GM18870 (cell line): ENCODE data around the gene SCN2B.

Source experiments
- ATAC-seq: cut with Tn5 transposase; IDR thresholded peaks from one replicate; pipeline ENCODE4 v1.9.1; 2021; ENCODE audit warnings: moderate library complexity; ENCODE audit not compliant: unreplicated experiment

Gene SCN2B

GRCh38 chr11:118135796-118136165 is 40.7 kb downstream of the SCN2B start:
- ATAC-seq = no peak

DNA sequence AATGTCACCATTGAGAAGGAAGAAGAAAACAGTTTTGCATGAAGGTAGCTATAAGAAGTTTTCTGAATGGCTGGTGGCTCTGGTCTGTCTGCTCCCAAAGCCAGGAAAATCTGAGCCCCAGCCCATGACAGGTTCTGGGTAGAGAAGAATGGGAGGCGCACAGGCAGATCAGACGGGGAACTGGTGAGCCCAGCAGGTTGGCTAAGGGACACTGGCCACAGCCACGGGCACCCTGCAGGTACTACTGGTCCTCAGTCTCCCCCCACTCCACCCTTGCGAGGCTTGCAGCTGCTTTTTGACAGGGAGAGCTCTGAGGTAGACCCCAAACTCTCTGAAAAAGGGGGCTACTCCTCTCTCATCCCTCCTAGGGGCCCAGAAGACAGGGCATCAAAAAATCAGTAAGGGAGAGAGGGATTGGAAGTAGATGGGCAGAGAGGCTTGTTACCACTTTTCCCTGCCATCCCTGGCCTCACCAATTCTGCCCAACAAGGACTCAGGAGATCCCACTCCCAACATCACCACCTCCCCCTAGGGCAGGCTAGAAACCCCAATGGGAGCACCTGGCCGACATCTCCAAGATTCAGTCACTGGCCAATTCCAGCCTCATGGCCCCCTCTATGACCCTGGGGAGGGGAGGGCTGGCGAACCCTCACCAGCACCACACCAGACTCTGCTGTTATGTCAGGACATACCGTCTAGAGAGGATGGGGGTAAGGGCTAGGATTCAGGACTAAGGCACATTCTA is 41.2 kb downstream of the SCN2B start:
- no peak for ATAC-seq

DNA sequence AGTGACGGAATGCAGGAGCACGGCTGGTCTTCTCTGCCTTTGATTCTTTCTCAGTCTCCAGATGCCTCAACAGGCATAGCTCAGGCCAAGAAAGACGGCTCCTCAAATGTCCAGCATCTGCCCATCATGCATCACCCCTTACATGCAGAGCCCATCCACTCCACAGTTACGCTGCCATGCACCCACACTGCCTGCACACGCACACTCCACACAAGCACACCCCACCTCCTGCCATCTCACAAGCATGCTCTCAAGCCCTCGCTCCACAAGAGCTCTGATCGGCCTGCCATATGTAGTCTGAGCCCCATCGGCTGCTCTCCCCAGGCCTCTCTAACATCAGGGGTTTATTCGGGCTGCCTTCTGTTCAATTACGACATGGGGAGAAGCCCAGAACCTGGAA is 42.6 kb downstream of the SCN2B start:
- no peak for ATAC-seq

DNA sequence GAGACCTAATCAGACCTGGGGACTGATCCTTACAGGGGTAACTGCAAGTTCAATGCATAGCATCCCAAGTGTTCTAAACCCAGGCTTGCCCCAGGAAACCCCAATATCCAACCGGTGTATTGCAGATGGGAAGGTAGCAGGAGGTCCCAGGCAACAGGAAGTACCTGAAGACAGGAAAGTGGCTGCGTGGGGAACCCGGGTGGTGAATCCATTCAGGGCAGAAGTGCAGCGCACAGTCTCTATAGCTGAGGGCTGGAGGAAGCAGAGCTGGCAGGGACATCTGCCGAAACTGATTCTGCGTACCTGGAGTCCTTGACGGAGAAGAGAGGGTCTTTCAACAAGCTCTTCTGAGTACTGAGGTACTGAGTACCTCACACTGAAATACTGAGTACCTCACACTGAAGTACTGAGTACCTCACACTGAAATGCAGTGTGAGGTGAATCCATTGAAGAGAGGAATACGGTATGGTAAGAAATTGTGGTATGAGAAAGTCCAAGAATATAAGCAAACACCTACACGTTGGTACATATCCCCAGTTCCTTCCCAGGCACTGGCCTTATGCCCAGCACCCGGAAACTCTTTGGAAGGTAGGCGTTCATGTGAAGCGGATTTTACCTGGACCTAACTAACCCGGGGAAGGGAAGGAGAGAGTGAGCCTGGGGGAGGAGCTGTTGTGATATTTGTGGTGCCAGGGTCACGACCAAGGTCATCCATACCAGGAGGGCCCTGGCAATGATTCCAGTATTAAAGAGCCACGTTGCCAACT is 43.9 kb downstream of the SCN2B start:
- ATAC-seq = no peak

GRCh38 chr11:118129471-118130172 is 46.8 kb downstream of the SCN2B start:
- ATAC-seq = no peak

GRCh38 chr11:118128721-118129470 is 47.5 kb downstream of the SCN2B start:
- ATAC-seq = no peak

- no peak for ATAC-seq
Measured at GRCh38 chr11:118128310-118128709, 48.1 kb downstream of the SCN2B start.

GRCh38 chr11:118126082-118126838 is 50.2 kb downstream of the SCN2B start:
- ATAC-seq = no peak

DNA sequence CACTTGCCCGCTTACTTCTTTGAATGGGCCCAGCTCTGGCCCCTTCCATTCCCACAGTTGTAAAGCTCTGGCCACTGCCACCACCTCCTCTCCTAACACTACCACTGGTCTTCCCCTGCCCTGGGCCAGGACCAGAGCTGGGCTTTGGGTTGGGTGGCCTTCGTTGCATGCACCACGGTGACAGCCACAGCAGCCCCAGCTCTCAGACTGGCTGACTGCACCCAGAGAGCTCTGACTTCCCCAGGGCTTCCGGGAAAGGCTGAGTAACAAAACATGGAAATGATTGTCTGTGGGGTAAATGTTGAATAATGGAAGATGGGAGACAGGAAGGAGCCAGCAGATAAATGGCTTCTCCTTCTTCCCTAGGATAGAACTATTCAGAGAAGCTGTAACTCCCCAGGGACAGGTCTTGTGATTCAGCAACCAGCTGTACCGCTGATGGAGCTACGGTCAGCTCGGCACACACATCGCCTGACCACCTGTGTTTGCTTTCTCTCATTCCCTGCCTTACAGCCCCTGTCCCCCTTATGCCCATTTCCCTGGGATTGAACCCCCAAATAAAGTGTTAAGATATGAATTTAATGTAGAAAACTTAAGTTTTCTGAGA is 51.4 kb downstream of the SCN2B start:
- ATAC-seq = no peak

DNA sequence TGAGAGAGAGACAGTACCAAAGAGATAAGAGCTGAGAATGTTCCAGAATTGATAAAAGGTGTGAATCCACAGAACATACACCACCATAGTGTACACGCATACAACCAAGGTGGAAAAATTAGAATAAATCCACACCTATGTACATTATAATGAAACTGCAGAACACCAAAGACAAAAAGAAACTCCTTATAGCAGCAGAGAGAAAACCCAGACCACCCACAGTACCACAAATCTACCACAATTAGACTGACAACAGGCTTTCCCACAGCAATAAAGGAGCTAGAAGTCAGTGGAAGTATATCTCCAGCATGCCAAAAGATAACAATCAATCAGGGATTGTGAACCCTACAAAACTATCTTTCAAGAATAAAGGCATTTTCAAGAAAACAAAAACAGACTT is 55.6 kb downstream of the SCN2B start:
- ATAC-seq = no peak

DNA sequence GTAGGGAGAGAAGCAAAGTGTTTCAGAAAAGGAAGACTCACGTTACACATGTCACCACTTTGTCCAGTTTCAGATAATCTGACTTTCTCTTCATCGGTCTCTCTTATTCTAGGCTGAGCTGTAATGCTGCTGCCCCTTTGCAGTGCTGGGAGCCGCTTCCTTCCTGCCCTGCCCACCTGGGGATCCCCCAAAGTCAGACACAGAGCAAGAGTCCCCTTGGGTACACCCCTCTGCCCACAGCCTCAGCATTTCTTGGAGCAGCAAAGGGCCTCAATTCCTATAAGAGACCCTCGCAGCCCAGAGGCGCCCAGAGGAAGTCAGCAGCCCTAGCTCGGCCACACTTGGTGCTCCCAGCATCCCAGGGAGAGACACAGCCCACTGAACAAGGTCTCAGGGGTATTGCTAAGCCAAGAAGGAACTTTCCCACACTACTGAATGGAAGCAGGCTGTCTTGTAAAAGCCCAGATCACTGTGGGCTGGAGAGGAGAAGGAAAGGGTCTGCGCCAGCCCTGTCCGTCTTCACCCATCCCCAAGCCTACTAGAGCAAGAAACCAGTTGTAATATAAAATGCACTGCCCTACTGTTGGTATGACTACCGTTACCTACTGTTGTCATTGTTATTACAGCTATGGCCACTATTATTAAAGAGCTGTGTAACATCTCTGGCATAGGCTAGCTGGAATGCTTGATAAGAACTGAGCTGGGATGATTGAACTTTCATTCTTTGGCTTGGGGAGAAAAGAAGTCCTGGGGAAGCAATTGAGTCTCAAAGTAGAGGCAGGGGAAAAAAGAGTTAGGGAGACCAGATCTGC is 58.4 kb downstream of the SCN2B start:
- no peak for ATAC-seq

- ATAC-seq = no peak
Measured at GRCh38 chr11:118115048-118115447, 61.4 kb downstream of the SCN2B start.

DNA sequence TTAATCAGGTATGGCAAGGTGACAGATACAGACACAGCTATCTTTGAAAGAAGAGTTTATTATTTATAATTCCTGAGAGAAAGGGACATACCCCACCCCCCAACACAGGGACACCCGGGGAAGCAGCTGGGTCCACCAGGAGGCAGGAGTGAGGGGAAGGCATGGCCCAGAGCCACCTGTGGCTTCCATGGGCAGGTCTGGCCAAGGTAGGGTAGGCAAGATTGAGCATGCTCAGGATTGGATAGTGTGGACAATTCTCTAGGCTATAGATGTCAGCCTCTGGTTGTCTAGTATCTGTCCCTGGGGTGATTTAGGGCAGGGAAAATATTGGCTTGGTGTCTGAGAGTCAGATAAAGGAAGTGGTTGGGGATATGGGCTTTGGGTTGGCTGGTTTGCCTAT is 62.2 kb downstream of the SCN2B start:
- ATAC-seq = no peak

GRCh38 chr11:118112711-118113430 is 63.6 kb downstream of the SCN2B start:
- ATAC-seq = no peak
